ENCODE results near the gene DEFB123.
"Not testable (repeated sequence)": the region's sequence is repeated elsewhere in the genome, so short reads cannot be mapped to it uniquely, and the experiment has no call there.

DEFB123 gene

GRCh38 chr20:31440012-31440659 is at the start of gene DEFB123:
Gene DEFB123 (plus strand): TSS chr20:31440632. CDS start chr20:31440699, 67 bp downstream.
- in situ Hi-C loops (cut with MboI; ENCODE audit: low sequenced_read_pairs), result no loop called here

DNA sequence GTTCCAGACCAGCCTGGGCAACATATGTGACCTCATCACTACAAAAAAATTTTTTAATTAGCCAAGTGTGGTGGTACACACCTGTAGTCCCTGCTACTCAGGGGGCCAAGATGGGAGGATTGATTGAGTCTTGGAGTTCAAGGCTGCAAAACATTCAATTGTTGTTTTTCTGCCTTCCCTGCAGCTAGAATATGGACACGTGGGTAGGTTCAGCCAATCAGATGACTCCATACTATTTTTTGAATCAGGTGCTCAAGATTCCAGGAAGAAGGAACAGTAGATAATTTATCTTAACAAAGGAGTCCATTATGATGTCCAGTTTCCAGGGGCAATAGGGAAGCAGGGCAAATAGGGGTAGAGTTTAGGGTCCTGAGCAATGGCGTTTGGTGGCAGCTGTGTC is 47.6 kb upstream of the DEFB123 start:
- in situ Hi-C loops (cut with MboI; ENCODE audit: low sequenced_read_pairs), result no loop called here

- in situ Hi-C loops (cut with MboI; ENCODE audit: low sequenced_read_pairs), result no loop called here
Observed at GRCh38 chr20:31394900-31395299, 45.5 kb upstream of the DEFB123 start.

- in situ Hi-C loops (cut with MboI; ENCODE audit: low sequenced_read_pairs), result no loop called here
Observed at GRCh38 chr20:31403886-31404285, 36.5 kb upstream of the DEFB123 start.

GRCh38 chr20:31406115-31406514 is 34.3 kb upstream of the DEFB123 start, which contains the start of gene DEFB121:
Gene DEFB121 (minus strand): TSS chr20:31406215. CDS start chr20:31406152, 63 bp downstream.
- in situ Hi-C loops (cut with MboI; ENCODE audit: low sequenced_read_pairs), result no loop called here

DNA sequence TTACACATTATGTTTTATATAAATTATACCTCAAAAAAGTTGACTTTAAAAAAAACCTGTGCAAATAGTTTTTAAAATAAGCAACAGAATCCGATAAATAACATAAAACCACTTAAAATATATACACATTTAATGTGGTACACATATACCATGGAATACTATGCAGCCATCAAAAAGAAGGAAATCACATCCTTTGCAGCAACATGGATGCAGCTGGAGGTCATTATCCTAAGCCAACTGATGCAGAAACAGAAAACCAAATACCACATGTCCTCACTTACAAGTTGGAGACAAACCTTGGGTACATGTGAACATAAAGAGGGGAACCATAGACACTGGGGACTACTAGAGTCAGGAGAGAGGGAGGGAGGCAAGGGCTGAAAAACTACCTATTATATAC is 30.4 kb upstream of the DEFB123 start:
- in situ Hi-C loops (cut with MboI; ENCODE audit: low sequenced_read_pairs), result no loop called here

DNA sequence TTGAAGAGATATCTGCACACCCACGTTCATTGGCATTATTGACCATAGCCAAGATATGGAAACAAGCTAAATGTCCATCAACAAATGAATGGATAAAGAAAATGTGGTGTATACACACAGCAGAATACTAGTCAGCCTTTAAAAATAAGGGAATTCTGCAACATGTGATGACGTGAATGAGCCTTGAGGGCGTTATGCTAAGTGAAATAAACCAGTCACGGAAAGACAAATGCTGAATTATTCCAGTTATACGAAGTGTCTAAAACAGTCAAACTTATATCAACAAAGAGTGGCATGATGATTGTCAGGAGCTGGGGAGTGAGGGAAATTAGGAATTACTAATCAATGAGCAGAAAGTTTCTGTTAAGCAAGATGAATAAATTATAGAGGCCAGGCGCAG is 26.1 kb upstream of the DEFB123 start:
- in situ Hi-C loops (cut with MboI; ENCODE audit: low sequenced_read_pairs), result no loop called here

- in situ Hi-C loops (cut with MboI; ENCODE audit: low sequenced_read_pairs), result no loop called here
Observed at GRCh38 chr20:31415653-31416052, 24.8 kb upstream of the DEFB123 start.

GRCh38 chr20:31418307-31418706 is 22.1 kb upstream of the DEFB123 start:
- in situ Hi-C loops (cut with MboI; ENCODE audit: low sequenced_read_pairs), result no loop called here

GRCh38 chr20:31425797-31426196 is 14.6 kb upstream of the DEFB123 start:
- in situ Hi-C loops (cut with MboI; ENCODE audit: low sequenced_read_pairs), result no loop called here

DNA sequence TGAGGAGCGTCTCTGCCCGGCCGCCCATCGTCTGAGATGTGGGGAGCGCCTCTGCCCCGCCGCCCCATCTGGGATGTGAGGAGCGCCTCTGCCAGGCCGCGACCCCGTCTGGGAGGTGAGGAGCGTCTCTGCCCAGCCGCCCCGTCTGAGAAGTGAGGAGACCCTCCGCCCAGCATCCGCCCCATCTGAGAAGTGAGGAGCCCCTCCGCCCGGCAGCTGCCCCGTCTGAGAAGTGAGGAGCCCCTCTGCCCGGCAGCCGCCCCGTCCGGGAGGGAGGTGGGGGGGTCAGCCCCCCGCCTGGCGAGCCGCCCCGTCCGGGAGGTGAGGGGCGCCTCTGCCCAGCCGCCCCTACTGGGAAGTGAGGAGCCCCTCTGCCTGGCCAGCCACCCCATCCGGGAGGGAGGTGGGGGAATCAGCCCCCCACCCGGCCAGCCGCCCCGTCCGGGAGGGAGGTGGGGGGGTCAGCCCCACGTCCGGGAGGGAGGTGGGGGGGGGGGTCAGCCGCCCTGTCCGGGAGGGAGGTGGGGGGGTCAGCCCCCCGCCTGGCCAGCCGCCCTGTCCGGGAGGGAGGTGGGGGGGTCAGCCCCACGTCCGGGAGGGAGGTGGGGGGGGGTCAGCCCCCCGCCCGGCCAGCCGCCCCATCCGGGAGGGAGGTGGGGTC is 13.4 kb upstream of the DEFB123 start:
- in situ Hi-C loops (cut with MboI; ENCODE audit: low sequenced_read_pairs), result not testable (repeated sequence)

GRCh38 chr20:31427576-31427975 is 12.9 kb upstream of the DEFB123 start:
- in situ Hi-C loops (cut with MboI; ENCODE audit: low sequenced_read_pairs), result not testable (repeated sequence)

- in situ Hi-C loops (cut with MboI; ENCODE audit: low sequenced_read_pairs), result no loop called here
Observed at GRCh38 chr20:31430568-31431115, 9.8 kb upstream of the DEFB123 start.

GRCh38 chr20:31446084-31446819 is 5.8 kb downstream of the DEFB123 start:
- in situ Hi-C loops (cut with MboI; ENCODE audit: low sequenced_read_pairs), result no loop called here

GRCh38 chr20:31449511-31450414 is 9.3 kb downstream of the DEFB123 start:
- in situ Hi-C loops (cut with MboI; ENCODE audit: low sequenced_read_pairs), result no loop called here

DNA sequence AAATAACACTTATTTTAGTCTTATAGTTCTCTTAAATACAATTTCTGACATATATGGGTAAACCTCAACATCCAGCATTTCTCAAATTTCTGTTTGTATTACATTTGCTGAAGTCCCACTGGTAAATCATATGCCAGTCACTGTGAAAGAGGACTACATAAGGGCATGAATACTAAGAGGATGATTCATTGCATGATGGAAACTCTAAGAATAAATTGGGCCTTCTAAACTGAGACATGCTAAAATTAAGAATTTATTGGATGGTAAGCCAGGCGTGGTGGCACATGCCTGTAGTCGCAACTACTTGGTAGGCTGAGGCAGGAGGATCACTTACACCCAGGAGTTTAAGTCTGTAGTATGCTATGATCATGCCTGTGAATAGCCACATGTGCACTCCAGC is 12.1 kb downstream of the DEFB123 start:
- in situ Hi-C loops (cut with MboI; ENCODE audit: low sequenced_read_pairs), result no loop called here

GRCh38 chr20:31454361-31454760 is 13.9 kb downstream of the DEFB123 start:
- in situ Hi-C loops (cut with MboI; ENCODE audit: low sequenced_read_pairs), result no loop called here

DNA sequence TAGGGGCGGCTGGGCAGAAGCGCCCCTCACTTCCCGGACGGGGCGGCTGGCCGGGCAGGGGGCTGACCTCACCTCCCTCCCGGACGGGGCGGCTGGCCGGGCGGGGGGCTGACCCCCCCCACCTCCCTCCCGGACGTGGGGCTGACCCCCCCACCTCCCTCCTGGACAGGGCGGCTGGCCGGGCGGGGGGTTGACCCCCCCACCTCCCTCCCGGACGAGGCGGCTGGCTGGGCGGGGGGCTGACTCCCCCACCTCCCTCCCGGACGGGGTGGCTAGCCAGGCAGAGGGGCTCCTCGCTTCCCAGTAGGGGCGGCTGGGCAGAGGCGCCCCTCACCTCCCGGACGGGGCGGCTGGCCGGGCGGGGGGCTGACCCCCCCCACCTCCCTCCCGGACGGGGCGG is 30.5 kb downstream of the DEFB123 start:
- in situ Hi-C loops (cut with MboI; ENCODE audit: low sequenced_read_pairs), result not testable (repeated sequence)

GRCh38 chr20:31472395-31473330 is 32.2 kb downstream of the DEFB123 start:
- in situ Hi-C loops (cut with MboI; ENCODE audit: low sequenced_read_pairs), result no loop called here
